Skeletal muscle satellite cell (primary cell): ENCODE measurements around the gene NSMF.
A peak's percentile ranks its signal among the peaks of the same experiment; 100 is the strongest.

Experiments used
- H3K27me3 ChIP-seq: 2 replicates; pipeline ENCODE4 v1.7.0; 2013; ENCODE audit warnings: low read length; ENCODE audit not compliant: control insufficient read depth, insufficient read depth
- H3K36me3 ChIP-seq: 2 replicates; pipeline ENCODE4 v1.7.0; 2013; ENCODE audit warnings: mild to moderate bottlenecking, control low read depth, low read length; ENCODE audit not compliant: insufficient read depth
- H3K4me1 ChIP-seq: 2 replicates; pipeline ENCODE4 v1.7.0; 2013; ENCODE audit warnings: low read length; ENCODE audit not compliant: control insufficient read depth, insufficient read depth
- H3K4me2 ChIP-seq: 2 replicates; pipeline ENCODE4 v1.7.0; 2013; ENCODE audit warnings: mild to moderate bottlenecking, low read length
- H3K4me3 ChIP-seq: 2 replicates; pipeline ENCODE4 v1.7.0; 2013; ENCODE audit warnings: low read length
- H3K9ac ChIP-seq: 2 replicates; pipeline ENCODE4 v1.7.0; 2013; ENCODE audit warnings: mild to moderate bottlenecking, low read depth, low read length, moderate library complexity
- H3K9me3 ChIP-seq: replicated peaks from 2 replicates; pipeline ENCODE4 v1.7.0; 2013; ENCODE audit warnings: mild to moderate bottlenecking, control low read depth, low read length

Gene NSMF

GRCh38 chr9:137479892-137480685, 21.0 kb upstream of the NSMF start:
- Histone ChIP-seq H3K4me1 (peaks cover 16% of the 10 kb centered on the region), H3K4me3 (no peak overlapping the region), H3K4me2 (no peak overlapping the region), H3K36me3 (no peaks in the 10 kb centered on the region), H3K27me3 (peaks cover 7% of the 10 kb centered on the region), H3K9ac (no peak overlapping the region), H3K9me3 (no peaks in the 10 kb centered on the region)

- H3K27me3 ChIP-seq: peaks cover 7% of the 10 kb centered on the region
- H3K4me2 ChIP-seq: peak overlapping the region; percentile 34
- H3K9me3 ChIP-seq: no peaks in the 10 kb centered on the region
- no peaks in the 10 kb centered on the region for H3K36me3 ChIP-seq
- peaks cover 16% of the 10 kb centered on the region for H3K4me1 ChIP-seq
- H3K4me3 ChIP-seq: no peak overlapping the region
- H3K9ac ChIP-seq: no peak overlapping the region
Observed at GRCh38 chr9:137478962-137479861, 20.1 kb upstream of the NSMF start.

GRCh38 chr9:137478613-137478961, 19.5 kb upstream of the NSMF start:
- H3K27me3 ChIP-seq: peaks cover 7% of the 10 kb centered on the region

GRCh38 chr9:137477778-137478612, 18.9 kb upstream of the NSMF start:
- no peak overlapping the region for H3K4me3 ChIP-seq
- no peak overlapping the region for H3K4me2 ChIP-seq

More at GRCh38 chr9:137478613-137478961, 19.5 kb upstream of the NSMF start:
- peaks cover 16% of the 10 kb centered on the region for H3K4me1 ChIP-seq
- no peaks in the 10 kb centered on the region for H3K9me3 ChIP-seq
- H3K36me3 ChIP-seq: no peaks in the 10 kb centered on the region
- H3K9ac ChIP-seq: no peak overlapping the region
- no peak overlapping the region for H3K4me3 ChIP-seq
- no peak overlapping the region for H3K4me2 ChIP-seq

GRCh38 chr9:137476856-137477255, 17.7 kb upstream of the NSMF start:
- Histone ChIP-seq H3K9ac (no peak overlapping the region), H3K27me3 (peaks cover 7% of the 10 kb centered on the region), H3K9me3 (no peaks in the 10 kb centered on the region), H3K4me1 (peaks cover 8% of the 10 kb centered on the region), H3K4me3 (no peak overlapping the region), H3K36me3 (no peaks in the 10 kb centered on the region), H3K4me2 (no peak overlapping the region)

More at GRCh38 chr9:137477778-137478612, 18.9 kb upstream of the NSMF start:
- H3K9ac ChIP-seq: no peak overlapping the region
- H3K4me1 ChIP-seq: peaks cover 16% of the 10 kb centered on the region
- no peaks in the 10 kb centered on the region for H3K9me3 ChIP-seq
- peaks cover 7% of the 10 kb centered on the region for H3K27me3 ChIP-seq
- no peaks in the 10 kb centered on the region for H3K36me3 ChIP-seq

GRCh38 chr9:137475666-137476065, 16.5 kb upstream of the NSMF start:
- Histone ChIP-seq H3K4me2 (no peak overlapping the region), H3K36me3 (no peaks in the 10 kb centered on the region), H3K27me3 (peaks cover 10% of the 10 kb centered on the region), H3K9ac (no peak overlapping the region), H3K9me3 (no peaks in the 10 kb centered on the region), H3K4me1 (peaks cover 7% of the 10 kb centered on the region), H3K4me3 (no peak overlapping the region)

- H3K4me2 ChIP-seq: no peak overlapping the region
- peaks cover 8% of the 10 kb centered on the region for H3K27me3 ChIP-seq
- H3K9me3 ChIP-seq: no peaks in the 10 kb centered on the region
- no peak overlapping the region for H3K4me3 ChIP-seq
- H3K36me3 ChIP-seq: no peaks in the 10 kb centered on the region
- no peak overlapping the region for H3K9ac ChIP-seq
- peaks cover 6% of the 10 kb centered on the region for H3K4me1 ChIP-seq
Observed at GRCh38 chr9:137474271-137474670, 15.1 kb upstream of the NSMF start.

GRCh38 chr9:137470785-137471184, 11.7 kb upstream of the NSMF start:
- Histone ChIP-seq H3K4me1 (no peaks in the 10 kb centered on the region), H3K9ac (no peak overlapping the region), H3K9me3 (no peaks in the 10 kb centered on the region), H3K4me2 (no peak overlapping the region), H3K27me3 (peaks cover 8% of the 10 kb centered on the region), H3K4me3 (no peak overlapping the region), H3K36me3 (no peaks in the 10 kb centered on the region)

- Histone ChIP-seq H3K4me3 (no peak overlapping the region), H3K9ac (no peak overlapping the region), H3K9me3 (no peaks in the 10 kb centered on the region), H3K4me2 (no peak overlapping the region), H3K36me3 (no peaks in the 10 kb centered on the region), H3K4me1 (no peaks in the 10 kb centered on the region), H3K27me3 (peaks cover 8% of the 10 kb centered on the region)
Observed at GRCh38 chr9:137467896-137468295, 8.8 kb upstream of the NSMF start.

- H3K9me3 ChIP-seq: no peaks in the 10 kb centered on the region
- no peaks in the 10 kb centered on the region for H3K4me1 ChIP-seq
- H3K9ac ChIP-seq: no peak overlapping the region
- no peaks in the 10 kb centered on the region for H3K36me3 ChIP-seq
- H3K4me3 ChIP-seq: no peak overlapping the region
- peaks cover 8% of the 10 kb centered on the region for H3K27me3 ChIP-seq
- no peak overlapping the region for H3K4me2 ChIP-seq
Observed at GRCh38 chr9:137467161-137467581, 8.0 kb upstream of the NSMF start.
